ENCODE results near the gene MON1B. TPM values are rescaled to one million over a fixed set of nuclear protein-coding genes. Genes with fewer than 3 reads are reported as not detected.

The MON1B gene
- total and polyA plus RNA-seq, 2 of the 8 experiments (the other 6 are each of a cell fraction or from before 2014, with no cell fraction given), result 20.0 to 45.9 TPM

GRCh38 chr16:77206533-77206932, 15.5 kb downstream of the MON1B start:
- H3K4me3 ChIP-seq (ENCODE audit: extremely low read depth in 1 of 4, insufficient read depth in 2 of 4, low read depth in 3 of 4, low read length in 4 of 4), result no peak overlapping the region
- H3K4me2 ChIP-seq (ENCODE audit: insufficient read depth in 1 of 2, low read depth in 2 of 2, low read length in 2 of 2), result 0 out of 4 replicates have a peak overlapping the region, but pooled peaks of 1 of the 2 experiments have one; percentile 10
- no peaks in the 10 kb centered on the region for H4K20me1 ChIP-seq (replicated peaks in 1 of 2; ENCODE audit: control insufficient read depth in 1 of 2, insufficient read depth in 2 of 2, low read length in 2 of 2)
- H4K5ac ChIP-seq (ENCODE audit: insufficient read length, low read depth, low read length), result no peak overlapping the region
- CTCF ChIA-PET (ENCODE audit: partially characterized antibody), result interaction anchor here (1.3 kb wide), 1 partner anchor 9 kb away, joined by 5 read pairs; no protein-coding TSS in a partner anchor
- no peak for TF ChIP-seq CREB1 (IDR thresholded peaks at IDR 0.05)
- no peak for TF ChIP-seq HDAC2 (IDR thresholded peaks at IDR 0.05; ENCODE audit: borderline replicate concordance in 1 of 2, low read depth in 2 of 2, low read length in 2 of 2)
- no peak for TF ChIP-seq USF2 (IDR thresholded peaks at IDR 0.05; ENCODE audit: low read length)
- no peak for TF ChIP-seq POU5F1 (IDR thresholded peaks at IDR 0.05; ENCODE audit: low read depth, low read length)
- no peak for TF ChIP-seq SP1 (IDR thresholded peaks at IDR 0.05; ENCODE audit: low read depth, low read length)
- TF ChIP-seq EZH2 (IDR thresholded peaks at IDR 0.05; ENCODE audit: low read depth, low read length, severe bottlenecking), result no peak
- no peak for TF ChIP-seq SIN3A (conservative IDR thresholded peaks at IDR 0.05 in 1 of 2, IDR thresholded peaks at IDR 0.05 in 1 of 2; ENCODE audit: low read depth in 1 of 2, low read length in 2 of 2)
- TF ChIP-seq ATF2 (IDR thresholded peaks at IDR 0.05; ENCODE audit: low read length), result no peak
- TF ChIP-seq BACH1 (IDR thresholded peaks at IDR 0.05; ENCODE audit: low read length), result no peak
- 80% methylated on average over 2 of the region's 2 CpGs; no CpG with 5 or more reads in 1 of the 2 experiments for WGBS, 2 experiments (ENCODE audit: extremely low coverage in 1 of 2, insufficient coverage in 1 of 2, insufficient read length in 1 of 2, insufficient replicate concordance in 2 of 2, low coverage in 1 of 2, low lambda C conversion rate in 2 of 2, missing lambda C conversion rate in 1 of 2)
- H3K56ac ChIP-seq (replicated peaks; ENCODE audit: insufficient read length, low read depth, low read length), result no peak overlapping the region
- H3K23me2 ChIP-seq (ENCODE audit: low read depth, low read length), result no peaks in the 10 kb centered on the region; the same call in 1 of the 2 replicates
- no peaks in the 10 kb centered on the region for H3K79me2 ChIP-seq (ENCODE audit: control insufficient read depth in 1 of 2, insufficient read depth in 2 of 2, low read length in 2 of 2)
- no peaks in the 10 kb centered on the region for H3K9me3 ChIP-seq (ENCODE audit: insufficient read depth in 2 of 2, low read depth in 1 of 2, low read length in 1 of 2)
- no peak overlapping the region for H3K18ac ChIP-seq (ENCODE audit: extremely low read depth, low read length)
- H3K36me3 ChIP-seq (ENCODE audit: control insufficient read depth in 2 of 4, insufficient read depth in 4 of 4, low read length in 3 of 4), result no peaks in the 10 kb centered on the region; a peak in 1 of 8 replicates
- H4K8ac ChIP-seq (ENCODE audit: extremely low read depth, insufficient read depth, low read length), result no peak overlapping the region
- H3K27ac ChIP-seq (ENCODE audit: low read depth, low read length), result no peak overlapping the region
- no peak overlapping the region for H2BK5ac ChIP-seq (ENCODE audit: low read depth, low read length)
- H3K4me1 ChIP-seq (replicated peaks in 1 of 4; ENCODE audit: control insufficient read depth in 3 of 4, insufficient read depth in 4 of 4, low read length in 3 of 4), result peaks cover 11 to 16% (median 12%) of the 10 kb centered on the region in 4 experiments
- H2BK20ac ChIP-seq (ENCODE audit: low read length), result no peak overlapping the region
- H2BK120ac ChIP-seq (replicated peaks; ENCODE audit: low read depth, low read length), result no peak overlapping the region
- H4K91ac ChIP-seq (replicated peaks; ENCODE audit: insufficient read length, low read length), result no peak overlapping the region
- H2BK12ac ChIP-seq (ENCODE audit: low read depth, low read length), result no peak overlapping the region
- POLR2A ChIA-PET (ENCODE audit: partially characterized antibody), result interaction anchor here (1.0 to 2.8 kb wide), 4 partner anchors 9 to 17 kb away, joined by 3 to 9 read pairs (median 4); partner anchors contain the start of gene MON1B
- no peak overlapping the region for H2AFZ ChIP-seq (ENCODE audit: low read length)
- FAIRE-seq (no peak), DNase-seq (ENCODE audit: low read depth in 1 of 2, low spot score in 2 of 2) (no peak)
- H3K27me3 ChIP-seq (replicated peaks in 1 of 4; ENCODE audit: control insufficient read depth in 3 of 4, extremely low read depth in 1 of 4, insufficient read depth in 3 of 4, low read length in 3 of 4), result no peaks in the 10 kb centered on the region; a peak in 1 of 7 replicates
- H2BK15ac ChIP-seq (ENCODE audit: low read length), result no peak overlapping the region
- no peaks in the 10 kb centered on the region for H3K79me1 ChIP-seq (ENCODE audit: low read depth, low read length)
- H2AK5ac ChIP-seq (ENCODE audit: low read depth, low read length), result no peak overlapping the region
- H3K4ac ChIP-seq (replicated peaks; ENCODE audit: insufficient read length, low read depth, low read length), result no peak overlapping the region
- no peak overlapping the region for H3K23ac ChIP-seq (ENCODE audit: insufficient read length)
- no peak overlapping the region for H3K14ac ChIP-seq (ENCODE audit: insufficient read length)
- H3K9ac ChIP-seq (replicated peaks in 1 of 4; ENCODE audit: extremely low read depth in 1 of 4, low read depth in 3 of 4, low read length in 3 of 4), result no peak overlapping the region
